Right cardiac atrium (tissue), 5 donors: ENCODE results near the gene CLEC18B. TPM values are rescaled to one million over a fixed set of nuclear protein-coding genes. Genes with fewer than 3 reads are reported as not detected.
A peak's percentile ranks its signal among the peaks of the same experiment; 100 is the strongest.
"Not testable (repeated sequence)": the region's sequence is repeated elsewhere in the genome, so short reads cannot be mapped to it uniquely, and the experiment has no call there.

Source experiments
- ATAC-seq, 2 donors: fragments of 200-7000 bp; cut with Tn5 transposase; one replicate each; pipeline versions ENCODE4 v1.8.0 to v1.9.1; 2020; ENCODE audit warnings: moderate library complexity in 2 of 2, mild to moderate bottlenecking in 1 of 2
- DNase-seq, 3 donors: peaks; one replicate each; pipeline ENCODE4 v3.0.0-alpha.2; 2020
- H3K27ac ChIP-seq: one replicate; pipeline ENCODE4 v1.5.1; 2013; ENCODE audit warnings: mild to moderate bottlenecking, low read length, control low read depth, moderate library complexity
- H3K27me3 ChIP-seq: one replicate; pipeline ENCODE4 v1.6.1; 2013; ENCODE audit not compliant: control insufficient read depth, insufficient read depth
- H3K4me1 ChIP-seq: one replicate; pipeline ENCODE4 v1.6.1; 2013; ENCODE audit warnings: low read length; ENCODE audit not compliant: control insufficient read depth, insufficient read depth
- H3K4me3 ChIP-seq: one replicate; pipeline ENCODE4 v1.5.1; 2013; ENCODE audit warnings: low read length, control low read depth
- H3K9me3 ChIP-seq: one replicate; pipeline ENCODE4 v1.6.1; 2013; ENCODE audit warnings: low read length; ENCODE audit not compliant: control insufficient read depth
- WGBS: extraction: QIAGEN DNeasy Blood & Tissue Kit; methylation state at CpG from one replicate; pipeline ENCODE4 v1.1.7; 2013; 5-methylcytosine and 5-hydroxymethylcytosine counted together
- intact Hi-C, 4 donors: fragments of 100-400 bp; cut with DNase I; formaldehyde crosslinking; loops; one replicate each; pipeline versions ENCODE4 v1.11.0 to v1.14.0; 2022 to 2023
- polyA plus RNA-seq: library from polyadenylated mRNA; stranded (reverse); fragments of 200-250 nt; gene quantifications from one replicate; pipeline ENCODE4 v1.2.3, GENCODE V29; 2013
- total RNA-seq, 4 donors: library from RNA; stranded (reverse); fragmentation: NEBNext Ultra II Directional; extraction: Animal tissue kit (Norgen Biotek cat#: 25700); gene quantifications; one replicate each; pipeline ENCODE4 v1.2.1, GENCODE V29; 2021
- donor health status: healthy with polysubstance abuse.
- donor health status: DM: no; HTN: yes; CAD: no.
- donor health status: DM: no; HTN: no; CAD: no.
- donor health status: DM: no; HTN: yes; CAD: no; lungs with severe emphysema.
- donor health status: DM: yes; HTN: yes; CAD: no.

The CLEC18B gene
- total and polyA plus RNA-seq, 5 donors, result 0.11 to 0.31 (median 0.24) TPM; not detected in 2

GRCh38 chr16:74443624-74444346, 22.5 kb upstream of the CLEC18B start:
- H3K4me3 ChIP-seq, intact Hi-C loops, DNase-seq, ATAC-seq, H3K27me3 ChIP-seq, H3K9me3 ChIP-seq, H3K27ac ChIP-seq: not testable (repeated sequence)
- peaks cover 12% of the 10 kb centered on the region for H3K4me1 ChIP-seq
- WGBS, result 99% methylated on average over 13 of the region's 13 CpGs

- H3K27me3 ChIP-seq, result no peaks in the 10 kb centered on the region
- WGBS, result 81% methylated on average over 7 of the region's 7 CpGs
- H3K4me3 ChIP-seq, result no peak overlapping the region
- no peak for DNase-seq
- intact Hi-C loops, result no loop called here
- no peak for ATAC-seq
- H3K4me1 ChIP-seq, result no peaks in the 10 kb centered on the region
- no peaks in the 10 kb centered on the region for H3K9me3 ChIP-seq
- no peak overlapping the region for H3K27ac ChIP-seq
Measured at GRCh38 chr16:74439685-74440084, 18.4 kb upstream of the CLEC18B start.

GRCh38 chr16:74438492-74438979, 17.3 kb upstream of the CLEC18B start:
- H3K27me3 ChIP-seq, result no peaks in the 10 kb centered on the region
- intact Hi-C loops, result no loop called here
- no peak overlapping the region for H3K27ac ChIP-seq
- H3K9me3 ChIP-seq, result no peaks in the 10 kb centered on the region
- no peak overlapping the region for H3K4me3 ChIP-seq
- WGBS, result 42% methylated on average over 7 of the region's 7 CpGs
- no peak for DNase-seq
- no peaks in the 10 kb centered on the region for H3K4me1 ChIP-seq
- ATAC-seq, result peak in 1 of 2 donors; percentile 65

DNA sequence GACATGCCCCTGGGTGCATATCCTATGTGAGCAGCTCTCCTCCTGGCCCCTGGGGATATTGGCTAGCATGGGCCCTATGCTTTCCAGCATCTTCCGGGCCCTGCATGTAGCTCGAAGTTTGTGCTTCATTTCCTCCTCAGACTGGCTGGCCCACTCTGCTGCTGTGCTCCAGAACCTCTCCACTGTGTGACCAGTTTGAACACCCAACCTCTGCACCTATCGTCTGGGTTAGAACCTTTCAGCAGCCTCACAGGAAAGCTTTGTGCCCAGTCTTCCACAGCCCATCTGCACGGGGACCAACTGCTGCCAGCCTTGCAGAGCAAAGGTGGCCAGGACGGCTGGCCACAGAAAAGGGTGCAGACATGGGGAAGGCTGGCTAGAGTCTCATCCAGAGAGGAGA, 10.2 kb upstream of the CLEC18B start:
- WGBS, result 78% methylated on average over 5 of the region's 5 CpGs
- DNase-seq (no peak), ATAC-seq (no peak)
- intact Hi-C loops, result no loop called here
- no peaks in the 10 kb centered on the region for H3K27me3 ChIP-seq
- H3K4me1 ChIP-seq, result no peaks in the 10 kb centered on the region
- H3K4me3 ChIP-seq, result no peak overlapping the region
- no peak overlapping the region for H3K27ac ChIP-seq
- no peaks in the 10 kb centered on the region for H3K9me3 ChIP-seq

GRCh38 chr16:74430036-74430712, 8.9 kb upstream of the CLEC18B start:
- H3K4me1 ChIP-seq, H3K27me3 ChIP-seq, H3K27ac ChIP-seq, H3K4me3 ChIP-seq, H3K9me3 ChIP-seq, intact Hi-C loops: not testable (repeated sequence)
- ATAC-seq (peak; percentile 57 to 72), DNase-seq (peak; percentile 47 to 85 (median 73))
- WGBS, result 30% methylated on average over 13 of the region's 13 CpGs

GRCh38 chr16:74428493-74428892, 7.2 kb upstream of the CLEC18B start:
- intact Hi-C loops, result not testable (repeated sequence)

DNA sequence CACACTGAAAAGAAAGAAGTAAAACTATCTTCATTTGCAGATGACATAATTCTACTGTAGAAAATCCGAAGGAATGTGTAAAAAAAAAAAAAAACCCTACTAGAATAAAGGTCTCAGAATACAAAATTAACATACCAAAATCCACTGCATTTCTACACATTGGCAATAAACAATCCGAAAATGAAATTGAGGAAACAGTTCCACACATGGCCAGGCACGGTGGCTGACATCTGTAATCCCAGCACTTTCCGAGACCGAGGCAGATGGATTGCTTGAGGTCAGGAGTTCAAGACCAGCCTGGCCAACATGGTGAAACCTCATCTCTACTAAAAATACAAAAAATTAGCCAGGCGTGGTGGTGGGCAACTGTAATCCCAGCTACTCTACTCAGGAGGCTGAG, 4.5 kb upstream of the CLEC18B start:
- DNase-seq, ATAC-seq, intact Hi-C loops, H3K4me3 ChIP-seq, H3K27ac ChIP-seq, H3K27me3 ChIP-seq, H3K4me1 ChIP-seq, H3K9me3 ChIP-seq: not testable (repeated sequence)
- WGBS, result 70% methylated on average over 6 of the region's 6 CpGs

More at GRCh38 chr16:74428493-74428892, 7.2 kb upstream of the CLEC18B start:
- H3K4me3 ChIP-seq, H3K9me3 ChIP-seq, H3K27ac ChIP-seq, DNase-seq, ATAC-seq, H3K4me1 ChIP-seq, H3K27me3 ChIP-seq: not testable (repeated sequence)
- 89% methylated on average over 3 of the region's 8 CpGs for WGBS

DNA sequence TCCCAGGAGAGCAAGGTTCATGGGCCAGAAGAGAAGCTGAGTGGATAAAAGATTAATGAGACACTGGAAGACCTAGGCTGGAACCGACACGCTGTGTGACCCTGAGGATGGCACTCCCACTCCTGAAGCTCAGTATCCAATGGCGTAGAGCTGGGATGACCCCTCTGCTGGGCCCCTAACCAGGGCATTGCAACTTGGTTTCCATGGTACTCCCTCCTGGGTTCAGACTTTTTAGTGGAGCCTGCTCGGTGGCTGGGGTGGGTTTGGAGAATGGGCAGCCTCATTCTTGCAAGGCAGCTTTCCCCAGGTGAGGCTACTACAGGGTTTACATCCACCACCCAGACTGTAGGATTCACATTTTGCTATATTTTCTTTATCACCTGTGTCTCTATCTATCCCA, 2.4 kb upstream of the CLEC18B start:
- H3K27me3 ChIP-seq, intact Hi-C loops, DNase-seq, H3K9me3 ChIP-seq, H3K4me1 ChIP-seq, ATAC-seq, H3K4me3 ChIP-seq, H3K27ac ChIP-seq: not testable (repeated sequence)
- WGBS, result 86% methylated on average over 4 of the region's 4 CpGs

- DNase-seq, H3K27me3 ChIP-seq: not testable (repeated sequence)
- 81% methylated on average over 5 of the region's 17 CpGs for WGBS
Measured at GRCh38 chr16:74422086-74422485, 808 bp upstream of the CLEC18B start.

DNA sequence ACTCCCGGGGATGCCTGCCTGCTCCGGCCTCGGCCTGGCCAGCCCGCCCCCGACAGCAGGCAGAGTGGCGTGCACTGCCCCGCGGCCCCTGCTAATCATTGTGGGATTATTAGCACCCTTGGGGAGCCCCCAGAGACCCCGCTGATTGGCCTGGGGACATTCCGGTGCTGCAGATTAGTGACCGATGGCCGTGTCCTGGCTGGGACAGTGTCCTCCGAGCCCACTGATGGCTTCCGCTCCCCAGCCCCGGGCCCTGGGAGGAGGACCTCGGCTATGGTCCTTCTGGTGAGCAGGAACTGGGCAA, 156 bp upstream of the CLEC18B start:
- DNase-seq, H3K4me1 ChIP-seq, intact Hi-C loops, H3K27ac ChIP-seq, H3K9me3 ChIP-seq, H3K27me3 ChIP-seq, ATAC-seq, H3K4me3 ChIP-seq: not testable (repeated sequence)
- 73% methylated on average over 12 of the region's 16 CpGs for WGBS

More at GRCh38 chr16:74422086-74422485, 808 bp upstream of the CLEC18B start:
- H3K4me1 ChIP-seq, H3K9me3 ChIP-seq, H3K27ac ChIP-seq, intact Hi-C loops, H3K4me3 ChIP-seq, ATAC-seq: not testable (repeated sequence)

GRCh38 chr16:74419811-74420210, 1.5 kb downstream of the CLEC18B start:
- H3K4me1 ChIP-seq, H3K4me3 ChIP-seq, H3K27ac ChIP-seq, H3K27me3 ChIP-seq, intact Hi-C loops, DNase-seq, H3K9me3 ChIP-seq: not testable (repeated sequence)
- WGBS, result 70% methylated on average over 8 of the region's 14 CpGs
- peak; percentile 3 to 14 for ATAC-seq
